ENCODE results near the gene IGFBP2.

DNA sequence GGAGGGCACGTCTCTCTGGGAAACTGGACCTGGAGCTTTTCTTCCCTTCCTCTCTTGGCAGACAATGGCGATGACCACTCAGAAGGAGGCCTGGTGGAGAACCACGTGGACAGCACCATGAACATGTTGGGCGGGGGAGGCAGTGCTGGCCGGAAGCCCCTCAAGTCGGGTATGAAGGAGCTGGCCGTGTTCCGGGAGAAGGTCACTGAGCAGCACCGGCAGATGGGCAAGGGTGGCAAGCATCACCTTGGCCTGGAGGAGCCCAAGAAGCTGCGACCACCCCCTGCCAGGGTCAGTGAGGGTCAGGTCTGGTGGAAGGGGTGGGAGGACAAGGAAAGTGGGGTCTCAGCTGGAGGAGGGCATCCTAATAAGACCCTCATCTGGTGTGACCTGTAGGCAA lies 27.3 kb downstream of the IGFBP2 start:
- TF ChIP-seq EP300 (IDR thresholded peaks at IDR 0.05; ENCODE audit: borderline replicate concordance in 1 of 2, low read depth in 1 of 2, low read length in 1 of 2) (no peak), TEAD4 (IDR thresholded peaks at IDR 0.05; ENCODE audit: borderline replicate concordance, insufficient read depth) (no peak), JUND (IDR thresholded peaks at IDR 0.05) (no peak), SIN3A (IDR thresholded peaks at IDR 0.05; ENCODE audit: borderline replicate concordance, low read depth, low read length) (no peak), RCOR1 (IDR thresholded peaks at IDR 0.05; ENCODE audit: low read length) (no peak), TCF12 (IDR thresholded peaks at IDR 0.05) (no peak), POLR2AphosphoS5 (IDR thresholded peaks at IDR 0.05; ENCODE audit: low read depth, low read length) (no peak)
- TF ChIP-seq, protein P1, sequence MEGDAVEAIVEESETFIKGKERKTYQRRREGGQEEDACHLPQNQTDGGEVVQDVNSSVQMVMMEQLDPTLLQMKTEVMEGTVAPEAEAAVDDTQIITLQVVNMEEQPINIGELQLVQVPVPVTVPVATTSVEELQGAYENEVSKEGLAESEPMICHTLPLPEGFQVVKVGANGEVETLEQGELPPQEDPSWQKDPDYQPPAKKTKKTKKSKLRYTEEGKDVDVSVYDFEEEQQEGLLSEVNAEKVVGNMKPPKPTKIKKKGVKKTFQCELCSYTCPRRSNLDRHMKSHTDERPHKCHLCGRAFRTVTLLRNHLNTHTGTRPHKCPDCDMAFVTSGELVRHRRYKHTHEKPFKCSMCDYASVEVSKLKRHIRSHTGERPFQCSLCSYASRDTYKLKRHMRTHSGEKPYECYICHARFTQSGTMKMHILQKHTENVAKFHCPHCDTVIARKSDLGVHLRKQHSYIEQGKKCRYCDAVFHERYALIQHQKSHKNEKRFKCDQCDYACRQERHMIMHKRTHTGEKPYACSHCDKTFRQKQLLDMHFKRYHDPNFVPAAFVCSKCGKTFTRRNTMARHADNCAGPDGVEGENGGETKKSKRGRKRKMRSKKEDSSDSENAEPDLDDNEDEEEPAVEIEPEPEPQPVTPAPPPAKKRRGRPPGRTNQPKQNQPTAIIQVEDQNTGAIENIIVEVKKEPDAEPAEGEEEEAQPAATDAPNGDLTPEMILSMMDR (IDR thresholded peaks at IDR 0.05), result no peak
- TF ChIP-seq, protein P2, sequence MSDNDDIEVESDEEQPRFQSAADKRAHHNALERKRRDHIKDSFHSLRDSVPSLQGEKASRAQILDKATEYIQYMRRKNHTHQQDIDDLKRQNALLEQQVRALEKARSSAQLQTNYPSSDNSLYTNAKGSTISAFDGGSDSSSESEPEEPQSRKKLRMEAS (IDR thresholded peaks at IDR 0.05; ENCODE audit: low read depth), result no peak
